Middle frontal gyrus (tissue), 1 donor: ENCODE results near the gene SMIM27.

ENCODE experiments used
- DNase-seq: peaks from one replicate; pipeline ENCODE4 v3.0.0-alpha.2; 2015; ENCODE audit warnings: low spot score; ENCODE audit errors: extremely low spot score

SMIM27 gene

GRCh38 chr9:32554591-32554990 is 2.5 kb downstream of the SMIM27 start:
- no peak for DNase-seq

GRCh38 chr9:32558408-32558934 is 6.3 kb downstream of the SMIM27 start:
- no peak for DNase-seq

DNA sequence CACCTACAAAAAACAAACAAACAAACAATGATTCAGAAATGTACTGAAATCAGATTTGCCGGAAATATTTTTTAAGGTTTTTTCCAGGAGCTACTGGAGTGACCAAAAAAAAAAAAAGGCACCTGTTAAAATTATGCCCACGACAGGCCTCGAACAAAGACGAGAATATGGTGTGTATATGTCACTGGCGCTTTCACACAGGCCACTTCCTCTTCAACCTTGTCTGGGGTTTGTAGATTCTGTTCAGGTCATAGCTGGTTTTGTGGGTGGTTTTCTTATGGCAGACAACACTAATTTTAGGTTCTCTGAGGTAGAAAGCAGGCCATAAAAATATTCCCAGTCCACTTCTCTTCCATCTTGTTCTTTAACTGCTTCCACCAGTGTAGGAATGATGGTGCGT is 13.8 kb downstream of the SMIM27 start:
- DNase-seq, result no peak

- no peak for DNase-seq
Observed at GRCh38 chr9:32566770-32567169, 14.6 kb downstream of the SMIM27 start.

DNA sequence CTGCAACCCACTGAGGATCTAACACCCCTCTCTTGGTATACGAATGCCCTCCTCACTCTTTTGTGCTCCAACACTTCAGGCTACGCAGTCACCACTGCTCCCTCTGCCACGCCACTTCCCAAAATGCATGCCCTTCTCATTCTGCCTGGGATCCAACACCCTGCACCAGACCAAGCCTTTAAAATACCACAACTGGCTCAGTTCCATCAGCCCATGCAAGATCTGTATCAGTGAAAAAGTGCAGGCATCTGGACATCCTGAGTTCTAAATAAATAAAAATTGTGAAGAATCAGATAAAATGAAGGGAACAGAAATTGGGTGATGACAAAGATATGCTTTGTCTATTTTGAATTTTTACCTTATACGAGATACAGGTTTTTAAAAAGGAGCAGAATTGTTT is 18.1 kb downstream of the SMIM27 start:
- DNase-seq, result no peak

DNA sequence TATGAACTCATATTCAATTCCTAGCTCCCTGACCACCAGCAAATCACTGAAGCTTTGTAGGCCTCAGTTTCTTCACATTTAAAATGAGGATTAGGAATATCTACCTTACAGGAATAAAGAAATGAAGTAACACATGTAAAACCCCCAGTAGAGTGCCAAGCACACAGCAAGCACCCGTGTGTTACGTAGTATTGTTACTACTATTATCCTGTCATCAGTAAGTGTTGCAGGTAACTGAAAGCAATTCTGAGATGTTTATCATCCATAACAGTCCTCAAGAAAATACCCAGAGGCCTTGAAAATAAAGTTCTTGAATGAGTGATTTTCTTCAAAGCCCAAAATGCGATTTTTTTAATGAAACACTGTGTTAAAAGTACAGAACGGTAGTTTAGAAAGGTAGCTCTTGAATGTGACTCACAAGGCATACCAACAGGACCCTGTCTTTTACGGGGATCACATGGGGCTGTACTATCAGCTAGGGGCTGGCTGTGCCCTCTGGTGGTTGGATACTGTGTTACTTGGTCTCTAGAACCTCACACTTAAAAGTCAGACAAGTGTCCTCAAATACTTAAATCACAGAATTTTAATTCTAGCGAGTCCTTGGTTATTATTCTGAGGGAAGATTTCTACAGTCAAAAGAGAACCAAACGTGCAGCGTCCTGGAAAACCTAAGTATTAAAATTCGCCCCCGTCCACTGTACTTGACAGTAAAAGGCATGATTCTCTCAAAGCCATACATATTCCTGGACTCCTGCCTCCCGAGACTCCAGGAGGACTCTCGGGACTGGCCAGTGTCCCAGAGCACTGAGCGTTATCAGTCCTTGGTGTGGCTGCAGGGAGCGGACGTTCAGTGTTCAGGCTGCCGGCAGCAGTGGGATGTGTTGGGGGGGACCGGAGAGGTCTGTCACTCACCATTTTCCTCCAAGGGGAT is 20.1 kb downstream of the SMIM27 start:
- DNase-seq, result peak; percentile 56

GRCh38 chr9:32572900-32573523 is 20.9 kb downstream of the SMIM27 start, which contains the start of gene NDUFB6:
NDUFB6 (minus strand) TSS chr9:32573159; CDS start chr9:32573060, 99 bp downstream.
- DNase-seq, result peak; percentile 87

DNA sequence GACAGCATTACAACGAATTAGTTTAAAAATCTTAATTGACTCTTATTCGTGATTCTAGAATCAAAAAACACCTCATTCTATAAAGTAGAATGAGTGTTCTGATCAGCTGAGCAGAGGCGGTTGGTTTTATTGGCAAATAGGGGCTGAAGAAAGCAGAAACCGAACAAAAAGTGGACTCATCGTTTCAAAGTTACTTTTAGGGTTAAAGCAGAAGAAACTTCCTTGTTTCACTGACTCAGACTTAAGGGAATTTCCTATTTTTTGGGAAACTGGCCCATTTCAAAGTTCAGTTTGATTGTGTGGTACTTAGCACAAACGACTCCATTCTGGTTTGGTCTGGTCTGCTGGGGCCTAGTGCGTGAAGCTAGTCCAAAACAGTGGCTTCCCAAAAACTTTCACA is 21.7 kb downstream of the SMIM27 start:
- DNase-seq, result no peak

DNA sequence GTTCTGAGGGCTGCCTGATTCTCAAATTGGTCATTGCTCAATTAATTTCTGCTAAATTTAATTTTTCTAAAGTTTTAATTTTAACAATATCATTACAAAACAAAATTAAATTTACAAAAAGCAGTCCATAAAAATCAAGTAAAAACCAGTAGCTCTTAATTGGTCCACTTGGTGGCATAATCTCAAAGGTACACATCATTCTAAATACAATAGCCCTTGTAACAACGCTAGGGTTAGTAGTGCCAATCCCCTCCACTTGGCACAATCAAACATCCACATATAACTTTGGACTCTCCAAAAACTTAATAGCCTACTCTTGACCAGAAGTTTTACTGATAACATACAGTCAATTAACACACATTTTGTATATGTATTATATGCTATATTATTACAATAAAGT is 22.7 kb downstream of the SMIM27 start:
- DNase-seq, result no peak

DNA sequence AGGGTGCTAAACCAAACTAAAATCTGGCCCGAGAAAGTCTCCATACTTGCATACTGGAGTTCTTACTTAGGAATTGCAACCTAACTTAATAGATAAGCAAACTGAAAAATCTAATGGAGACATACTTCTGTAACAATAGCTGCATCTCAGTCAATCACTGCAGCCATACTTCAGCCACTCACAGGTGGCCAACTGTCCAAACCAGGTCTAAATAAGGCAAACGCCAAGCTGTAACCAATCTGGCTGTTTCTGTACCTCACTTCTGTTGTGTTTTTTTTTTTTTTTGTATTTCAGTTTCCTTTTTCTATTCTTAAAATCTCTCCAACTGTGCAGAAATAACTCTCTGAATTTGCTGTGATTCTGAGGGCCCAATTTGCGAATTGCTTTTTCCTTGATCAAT is 25.2 kb downstream of the SMIM27 start:
- no peak for DNase-seq

DNA sequence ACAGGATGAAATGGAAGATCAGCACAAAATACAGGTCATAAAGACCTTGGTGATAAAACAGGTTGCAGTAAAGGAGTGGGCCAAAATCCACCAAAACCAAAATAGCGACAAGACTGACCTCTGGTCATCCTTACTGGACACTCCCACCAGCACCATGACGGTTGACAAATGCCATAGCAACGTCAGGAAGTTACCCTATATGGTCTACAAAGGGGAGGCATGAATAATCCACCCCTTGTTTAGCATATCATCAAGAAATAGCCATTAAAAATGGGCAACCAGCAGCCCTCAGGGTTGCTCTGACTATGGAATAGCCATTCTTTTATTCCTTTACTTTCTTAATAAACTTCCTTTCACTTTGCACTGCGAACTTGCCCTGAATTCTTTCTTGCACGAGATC is 26.8 kb downstream of the SMIM27 start:
- DNase-seq, result no peak

- peak; percentile 73 for DNase-seq
Observed at GRCh38 chr9:32579706-32580331, 27.7 kb downstream of the SMIM27 start.

DNA sequence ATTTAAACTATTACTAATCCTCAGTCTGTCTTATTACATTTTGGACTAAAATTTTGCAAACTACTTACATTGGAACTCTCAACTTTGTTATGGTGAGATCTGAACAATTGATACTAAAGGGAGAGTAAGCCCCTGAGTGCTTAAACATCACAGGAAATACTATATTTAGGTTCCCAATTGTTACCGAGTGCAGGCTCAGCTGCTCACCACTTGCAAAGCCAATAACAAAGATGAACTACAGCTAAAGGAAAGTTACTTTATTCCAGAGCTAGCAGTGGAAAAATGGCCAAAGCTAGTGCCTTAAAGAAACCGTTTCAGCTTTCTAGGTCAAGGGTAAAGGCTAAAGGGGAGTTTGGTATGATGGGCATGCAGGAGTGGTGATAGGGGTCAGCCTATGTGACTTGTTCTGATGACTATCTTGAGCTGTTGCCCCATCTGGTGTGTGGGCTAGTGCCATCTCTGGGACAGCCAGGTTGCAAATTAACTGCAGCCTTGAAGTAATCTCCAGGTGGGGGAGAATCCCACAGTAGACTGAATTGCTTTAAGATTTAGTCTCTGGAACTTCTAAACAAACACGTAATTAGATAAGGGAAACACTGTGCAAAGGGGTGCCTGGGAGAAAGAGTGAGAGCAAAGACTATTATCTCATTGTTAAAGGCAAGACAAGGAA is 28.6 kb downstream of the SMIM27 start:
- DNase-seq, result no peak

DNA sequence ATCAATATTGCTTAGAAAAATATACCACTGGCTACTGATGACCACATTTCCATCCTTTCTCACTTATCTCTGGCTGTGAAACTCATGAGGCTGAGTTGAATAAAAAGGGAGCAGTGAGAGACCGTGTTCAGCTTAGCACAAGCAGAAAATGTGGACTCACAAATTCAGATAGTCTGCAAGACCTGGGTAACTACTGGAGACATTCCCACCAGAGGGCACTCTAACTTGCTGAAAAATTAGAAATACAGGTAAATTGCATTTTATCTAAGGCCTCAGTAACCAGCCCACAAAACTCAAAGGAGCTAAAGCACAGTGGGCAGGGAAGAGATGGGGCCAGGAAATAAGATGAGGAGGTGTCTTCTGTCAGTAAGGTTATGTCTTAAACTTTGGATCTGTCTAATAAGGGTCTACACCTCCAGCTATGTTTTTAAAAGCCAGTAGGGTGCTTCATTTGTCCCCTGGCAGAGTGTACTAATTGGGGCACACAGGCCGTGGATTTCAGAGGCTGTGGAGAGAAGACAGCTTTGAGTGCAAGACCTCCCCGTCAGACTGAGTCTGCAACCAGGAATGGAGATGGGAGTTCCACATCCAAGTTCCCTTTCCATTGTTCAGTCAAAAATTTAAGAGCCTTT is 29.5 kb downstream of the SMIM27 start:
- DNase-seq, result peak; percentile 43

DNA sequence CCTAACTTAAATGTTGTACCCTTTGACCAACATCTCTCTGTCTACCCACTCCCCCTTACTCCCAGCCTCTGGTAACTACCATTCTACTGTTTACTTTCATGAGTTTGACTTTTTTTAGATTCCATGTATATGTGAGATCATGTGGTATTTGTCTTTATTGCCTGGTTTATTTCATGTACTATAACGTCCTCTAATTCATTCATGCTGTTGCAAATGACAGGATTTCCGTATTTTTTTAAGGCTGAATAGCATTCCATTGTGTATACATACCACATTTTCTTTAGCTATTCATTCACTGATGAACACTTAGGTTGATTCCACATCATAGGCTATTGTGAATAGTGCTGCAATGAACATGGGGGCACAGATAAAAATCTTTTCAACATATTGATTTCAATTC is 32.7 kb downstream of the SMIM27 start:
- DNase-seq, result no peak

DNA sequence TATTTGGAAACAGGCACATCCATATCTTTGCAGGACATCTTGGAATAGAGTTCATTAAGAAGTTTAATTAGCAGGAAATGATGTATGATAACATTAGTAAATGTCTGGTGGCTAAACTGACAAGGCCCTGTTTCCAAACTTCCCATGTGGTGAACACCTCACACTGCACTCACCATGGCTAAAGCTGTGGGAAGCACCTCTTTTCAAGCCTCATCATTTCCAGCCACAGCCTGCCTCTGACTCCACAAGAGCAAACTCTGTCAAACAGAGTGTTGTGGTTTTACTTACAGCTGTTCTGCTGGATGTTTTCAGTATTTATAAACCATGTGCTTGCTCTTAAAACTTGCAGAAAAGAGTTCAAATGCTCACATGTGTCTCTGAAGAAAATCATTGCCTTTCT is 35.8 kb downstream of the SMIM27 start:
- DNase-seq, result no peak

DNA sequence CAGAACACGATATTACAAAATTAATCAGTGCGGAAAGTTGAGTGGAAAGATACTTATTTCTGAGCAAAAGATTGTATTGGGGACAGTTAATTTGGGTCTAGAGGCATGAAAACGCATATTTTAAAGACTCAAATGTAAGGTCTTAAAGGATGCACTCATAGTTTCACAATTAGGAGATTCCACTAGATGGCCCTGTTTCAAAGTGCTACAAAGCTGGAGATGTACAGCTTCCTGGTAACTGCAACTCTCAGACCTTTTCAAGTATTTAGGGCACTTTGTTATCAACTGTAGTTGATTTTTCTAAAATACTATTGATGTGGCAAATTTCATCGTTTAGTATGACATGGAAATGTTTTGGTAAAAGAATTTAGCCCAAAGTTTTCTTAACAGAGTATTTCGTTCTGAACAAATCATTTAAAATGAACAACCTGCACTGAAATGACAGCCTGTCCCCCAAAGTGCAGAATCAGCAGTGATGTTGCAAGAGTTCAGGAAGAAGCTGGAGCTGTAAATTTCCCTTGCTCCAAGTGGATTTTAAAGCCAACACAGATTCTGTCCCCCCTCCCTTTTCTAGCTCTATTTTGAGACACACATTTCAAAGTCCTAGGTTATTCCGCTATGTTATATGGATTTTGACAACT is 37.1 kb downstream of the SMIM27 start:
- DNase-seq, result no peak

DNA sequence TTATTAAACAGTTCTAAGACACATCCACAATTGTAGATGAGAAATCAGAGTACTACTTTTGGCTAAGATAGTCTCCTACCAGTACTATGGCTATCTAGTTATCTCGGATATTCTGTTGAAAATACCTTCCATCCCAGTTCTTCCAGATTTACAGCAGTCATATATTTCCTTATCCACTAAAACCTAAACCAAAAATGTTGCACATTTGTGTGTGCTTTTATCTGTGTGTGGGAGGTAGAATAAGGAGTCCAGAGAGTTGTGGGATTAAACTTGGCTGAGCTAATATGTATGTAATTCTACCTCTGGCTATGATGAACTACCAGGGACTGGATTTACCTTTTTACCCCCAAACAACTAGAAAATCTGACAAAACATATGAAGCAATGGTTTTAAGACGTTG is 38.3 kb downstream of the SMIM27 start:
- DNase-seq, result no peak

GRCh38 chr9:32590898-32591297 is 38.8 kb downstream of the SMIM27 start:
- no peak for DNase-seq

- no peak for DNase-seq
Observed at GRCh38 chr9:32596096-32596865, 44.2 kb downstream of the SMIM27 start.
